Naive thymus-derived CD4-positive, alpha-beta T cell (primary cell): Measurements from ENCODE around the gene ICAM5. TPM values are rescaled to one million over a fixed set of nuclear protein-coding genes. Genes with fewer than 3 reads are reported as not detected.
"Not testable (repeated sequence)": the region's sequence is repeated elsewhere in the genome, so short reads cannot be mapped to it uniquely, and the experiment has no call there.

ENCODE experiments used
- ATAC-seq: fragments of 150-1000 bp; cut with Tn5 transposase; 2 replicates; pipeline ENCODE4 v1.10.0; 2021; ENCODE audit warnings: mild to moderate bottlenecking, moderate library complexity
- CTCF ChIA-PET: fragments of 350-600 bp; sonication (Branson Sonifier 250); formaldehyde crosslinking; loops from one replicate; lab custom pipeline; 2021; ENCODE audit warnings: antibody characterized with exemption; lab: Charles Lee
- POLR2A ChIA-PET: fragments of 350-600 bp; sonication (Branson Sonifier 250); formaldehyde crosslinking; loops from one replicate; lab custom pipeline; 2021; ENCODE audit warnings: antibody characterized with exemption, inconsistent platforms; lab: Charles Lee
- DNase-seq, 9 donors: peaks; one replicate each; pipeline versions ENCODE4 v3.0.0 to v3.0.0-alpha.2; 2020 to 2022; ENCODE audit warnings: mixed read lengths in 1 of 9
- H3K27ac ChIP-seq: one replicate; pipeline ENCODE4 v1.7.0; 2013; ENCODE audit warnings: mild to moderate bottlenecking, low read depth, low read length, moderate library complexity
- H3K27me3 ChIP-seq, 2 donors: one replicate each; pipeline ENCODE4 v1.7.0; 2013; ENCODE audit warnings: low read length in 2 of 2, mild to moderate bottlenecking in 2 of 2, moderate library complexity in 2 of 2; ENCODE audit not compliant: control insufficient read depth in 2 of 2, insufficient read depth in 2 of 2
- H3K36me3 ChIP-seq, 3 experiments: 1 replicate in 2 of 3; 2 replicates in 1 of 3; pipeline ENCODE4 v1.7.0; 2013; ENCODE audit warnings: low read length in 3 of 3, mild to moderate bottlenecking in 3 of 3, moderate library complexity in 1 of 3; ENCODE audit not compliant: insufficient read depth in 3 of 3, control insufficient read depth in 2 of 3
- H3K4me1 ChIP-seq, 2 donors: one replicate each; pipeline ENCODE4 v1.7.0; 2013; ENCODE audit warnings: low read length in 2 of 2, mild to moderate bottlenecking in 2 of 2, moderate library complexity in 1 of 2; ENCODE audit not compliant: control insufficient read depth in 2 of 2, insufficient read depth in 2 of 2
- H3K4me3 ChIP-seq: 2 replicates; pipeline ENCODE4 v1.7.0; 2013; ENCODE audit warnings: mild to moderate bottlenecking, low read length
- H3K9me3 ChIP-seq, 3 experiments: 1 replicate in 2 of 3; 2 replicates in 1 of 3; pipeline ENCODE4 v1.7.0; 2013; ENCODE audit warnings: low read length in 3 of 3; ENCODE audit not compliant: control insufficient read depth in 2 of 3
- H3K27ac Mint-ChIP-seq, 9 donors: one replicate each; pipeline ENCODE4 v1.8.0; 2020 to 2022; ENCODE audit warnings: mixed read lengths in 9 of 9, mild to moderate bottlenecking in 8 of 9, moderate library complexity in 5 of 9, inconsistent platforms in 2 of 9
- H3K27me3 Mint-ChIP-seq, 5 donors: one replicate each; pipeline ENCODE4 v1.8.0; 2021 to 2022; ENCODE audit warnings: mixed read lengths in 5 of 5, mild to moderate bottlenecking in 1 of 5
- H3K36me3 Mint-ChIP-seq, 5 donors: one replicate each; pipeline ENCODE4 v1.8.0; 2020 to 2022; ENCODE audit warnings: mixed read lengths in 5 of 5, mild to moderate bottlenecking in 3 of 5, inconsistent platforms in 1 of 5
- H3K4me1 Mint-ChIP-seq, 7 donors: one replicate each; pipeline ENCODE4 v1.8.0; 2020 to 2022; ENCODE audit warnings: mixed read lengths in 7 of 7, mild to moderate bottlenecking in 3 of 7, inconsistent platforms in 1 of 7
- H3K4me3 Mint-ChIP-seq, 10 donors: one replicate each; pipeline ENCODE4 v1.8.0; 2020 to 2022; ENCODE audit warnings: mild to moderate bottlenecking in 10 of 10, mixed read lengths in 10 of 10, moderate library complexity in 6 of 10, inconsistent platforms in 2 of 10
- H3K9me3 Mint-ChIP-seq, 11 donors: one replicate each; pipeline ENCODE4 v1.8.0; 2020 to 2022; ENCODE audit warnings: mixed read lengths in 11 of 11, mild to moderate bottlenecking in 4 of 11, inconsistent platforms in 1 of 11, moderate library complexity in 1 of 11
- intact Hi-C, 2 donors: fragments of 100-400 bp; cut with micrococcal nuclease; formaldehyde crosslinking; loops; one replicate each; pipeline ENCODE4 v1.15.1; 2023
- polyA plus RNA-seq, 2 donors: library from polyadenylated mRNA; unstranded; fragments of 300-500 nt; fragmentation: Illumina TruSeq; gene quantifications; one replicate each; pipeline ENCODE4 v1.2.3, GENCODE V29; 2021
- total RNA-seq, 6 experiments: library from RNA in 5 of 6; stranded (reverse) in 5 of 6; gene quantifications; 1 replicate in 5 of 6; 2 replicates in 1 of 6; pipeline ENCODE4 v1.2.3 and lab custom pipeline; 2021 to 2026

ICAM5 gene
- 1 to 10 TPM in 1 of 5 experiments, under 1 TPM in 2, not detected in 2; 0.46 to 2.4 (median 0.48) TPM for total RNA-seq
- polyA plus RNA-seq: not detected
- total RNA-seq (lab: John Stamatoyannopoulos, UW): not detected

- no peak for ATAC-seq
- H3K27ac Mint-ChIP-seq: peak within 1 kb of the TSS in 4 of 9 donors; percentile 14 to 69 (median 30)
- ChIA-PET CTCF (interaction anchor here (1.0 to 1.1 kb wide), 2 partner anchors 23 to 27 kb away, joined by 3 read pairs; no protein-coding TSS in a partner anchor), POLR2A (interaction anchor here (0.9 to 5.3 kb wide), 4 partner anchors 19 to 96 kb away, joined by 3 to 28 read pairs (median 4); partner anchors contain the start of genes FDX2 and ICAM1)
- Histone ChIP-seq H3K4me1 (peaks cover 50 to 69% of the 10 kb centered on the region in 2 donors), H3K4me3 (peak within 1 kb of the TSS; percentile 57), H3K27ac (no peak within 1 kb of the TSS), H3K27me3 (peaks cover 8 to 56% of the 10 kb centered on the region in 2 donors), H3K9me3 (no peaks in the 10 kb centered on the region), H3K36me3 (peaks cover 0 to 11% (median 0%) of the 10 kb centered on the region in 3 experiments)
- peaks cover 37 to 68% (median 46%) of the 10 kb centered on the region in 5 donors for H3K27me3 Mint-ChIP-seq
- peaks cover 6 to 24% (median 10%) of the 10 kb centered on the region in 5 donors for H3K36me3 Mint-ChIP-seq
- H3K9me3 Mint-ChIP-seq: peaks cover 0 to 4% (median 0%) of the 10 kb centered on the region in 11 donors
- peak within 1 kb of the TSS; percentile 70 to 87 (median 81) for H3K4me3 Mint-ChIP-seq
- intact Hi-C loops: loop anchor here (1.0 to 5.0 kb wide), 5 partner anchors 19 to 222 kb away; partner anchors contain the start of genes ICAM1 (in 1 of the 2) and RAVER1 (in 1 of the 2)
- DNase-seq: peak in 2 of 9 donors; percentile 22 to 57
- peaks cover 43 to 79% (median 66%) of the 10 kb centered on the region in 7 donors for H3K4me1 Mint-ChIP-seq
These were observed at the start of gene ICAM5 for GRCh38 chr19:10289836-10290356. TSS of gene ICAM5 (plus strand) at chr19:10289952. CDS start at chr19:10290044, 92 bp downstream.

- H3K9me3 ChIP-seq, H3K4me1 ChIP-seq, H3K4me1 Mint-ChIP-seq, H3K27ac ChIP-seq, DNase-seq, H3K27me3 Mint-ChIP-seq, H3K36me3 ChIP-seq, H3K4me3 Mint-ChIP-seq, H3K27ac Mint-ChIP-seq, H3K4me3 ChIP-seq, H3K36me3 Mint-ChIP-seq, H3K9me3 Mint-ChIP-seq, H3K27me3 ChIP-seq, POLR2A ChIA-PET, intact Hi-C loops, ATAC-seq: not testable (repeated sequence)
- CTCF ChIA-PET: interaction anchor here (0.6 kb wide), 1 partner anchor 8 kb away, joined by 4 read pairs; no protein-coding TSS in a partner anchor
These were observed 47.8 kb upstream of the ICAM5 start for GRCh38 chr19:10241826-10242449.

GRCh38 chr19:10243606-10244005 is 46.1 kb upstream of the ICAM5 start:
- DNase-seq (no peak), ATAC-seq (no peak)
- Mint-ChIP-seq H3K4me1 (peaks cover 0 to 5% (median 0%) of the 10 kb centered on the region in 7 donors), H3K4me3 (no peak overlapping the region), H3K36me3 (no peaks in the 10 kb centered on the region), H3K9me3 (no peaks in the 10 kb centered on the region), H3K27me3 (no peaks in the 10 kb centered on the region), H3K27ac (no peak overlapping the region)
- H3K36me3 ChIP-seq: no peaks in the 10 kb centered on the region
- intact Hi-C loops: no loop called here
- CTCF ChIA-PET: no interaction called here
- no peaks in the 10 kb centered on the region for H3K9me3 ChIP-seq
- H3K27ac ChIP-seq: no peak overlapping the region
- POLR2A ChIA-PET: no interaction called here
- no peaks in the 10 kb centered on the region for H3K27me3 ChIP-seq
- no peaks in the 10 kb centered on the region for H3K4me1 ChIP-seq
- H3K4me3 ChIP-seq: no peak overlapping the region

DNA sequence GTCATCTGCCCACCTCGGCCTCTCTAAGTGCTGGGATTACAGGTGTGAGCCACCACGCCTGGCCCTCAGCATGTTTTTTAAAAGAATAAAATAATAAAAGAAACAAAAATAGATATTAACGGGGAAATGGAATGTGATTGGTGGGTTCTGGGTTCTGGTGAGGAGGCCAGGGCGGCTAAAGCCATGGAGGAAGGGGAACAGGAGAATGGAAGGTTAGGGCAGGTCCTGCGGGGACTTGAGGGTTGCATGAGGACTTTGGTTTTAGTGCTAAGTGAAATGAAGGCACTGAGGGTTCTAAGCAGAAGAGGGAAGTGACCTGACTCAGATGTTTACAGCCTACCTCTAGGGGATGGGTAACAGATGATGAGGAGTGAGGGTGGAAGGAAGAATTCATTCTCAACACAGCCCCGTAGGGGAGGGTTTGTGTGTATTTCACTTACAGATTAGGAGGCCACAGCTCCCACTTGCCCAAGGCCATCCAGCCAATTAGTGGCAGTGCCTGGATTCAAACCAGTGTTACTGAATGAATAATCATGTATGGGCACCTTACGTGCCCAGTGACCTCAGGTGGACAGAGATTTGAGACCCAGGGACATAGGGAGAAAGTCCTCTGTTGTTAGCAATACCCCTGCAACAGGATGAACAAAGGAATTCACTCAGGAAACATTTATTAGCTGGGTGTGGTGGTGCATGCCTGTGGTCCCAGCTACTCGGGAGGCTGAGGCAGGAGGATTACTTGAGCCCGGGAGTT is 44.4 kb upstream of the ICAM5 start:
- ATAC-seq: no peak
- CTCF ChIA-PET: interaction anchor here (0.6 to 0.8 kb wide), 2 partner anchors 20 to 50 kb away, joined by 3 read pairs; no protein-coding TSS in a partner anchor
- H3K4me1 ChIP-seq: no peaks in the 10 kb centered on the region
- no peak overlapping the region for H3K4me3 ChIP-seq
- H3K36me3 ChIP-seq: no peaks in the 10 kb centered on the region
- H3K27me3 ChIP-seq: no peaks in the 10 kb centered on the region
- no peaks in the 10 kb centered on the region for H3K9me3 ChIP-seq
- Mint-ChIP-seq H3K36me3 (no peaks in the 10 kb centered on the region), H3K27me3 (no peaks in the 10 kb centered on the region), H3K9me3 (no peaks in the 10 kb centered on the region), H3K4me1 (peaks cover 0 to 6% (median 4%) of the 10 kb centered on the region in 7 donors), H3K27ac (peak overlapping the region in 1 of 9 donors; percentile 45), H3K4me3 (no peak overlapping the region)
- POLR2A ChIA-PET: interaction anchor here (1.0 to 1.2 kb wide), 2 partner anchors 9 to 63 kb away, joined by 3 read pairs; no protein-coding TSS in a partner anchor
- no peak for DNase-seq
- intact Hi-C loops: no loop called here
- no peak overlapping the region for H3K27ac ChIP-seq

DNA sequence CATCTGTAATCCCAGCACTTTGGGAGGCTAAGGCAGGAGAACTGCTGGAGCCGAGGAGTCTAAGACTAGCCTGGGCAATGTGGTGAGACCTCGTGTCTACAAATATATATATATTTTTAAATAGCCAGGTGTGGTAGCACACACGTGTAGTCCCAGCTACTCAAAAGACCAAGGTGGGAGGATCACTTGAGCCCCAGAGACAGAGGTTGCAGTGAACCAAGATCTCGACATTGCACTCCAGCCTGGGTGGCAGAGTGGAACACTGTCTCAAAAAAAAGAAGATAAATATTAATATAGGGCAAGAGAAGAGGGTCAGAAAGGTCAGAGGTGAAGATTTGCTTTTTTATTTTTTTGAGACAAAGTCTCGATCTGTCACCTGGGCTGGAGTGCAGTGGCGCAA is 43.2 kb upstream of the ICAM5 start:
- ATAC-seq (no peak), DNase-seq (no peak)
- Histone ChIP-seq H3K4me3 (no peak overlapping the region), H3K36me3 (no peaks in the 10 kb centered on the region), H3K27ac (no peak overlapping the region), H3K9me3 (no peaks in the 10 kb centered on the region), H3K27me3 (no peaks in the 10 kb centered on the region), H3K4me1 (peaks cover 0 to 4% of the 10 kb centered on the region in 2 donors)
- Mint-ChIP-seq H3K36me3 (no peaks in the 10 kb centered on the region), H3K4me1 (peaks cover 0 to 11% (median 4%) of the 10 kb centered on the region in 7 donors), H3K27me3 (no peaks in the 10 kb centered on the region), H3K4me3 (no peak overlapping the region), H3K27ac (no peak overlapping the region), H3K9me3 (no peaks in the 10 kb centered on the region)
- CTCF ChIA-PET: interaction anchor here (0.6 to 0.8 kb wide), 4 partner anchors 10 to 316 kb away, joined by 3 to 4 read pairs (median 4); no protein-coding TSS in a partner anchor
- intact Hi-C loops: no loop called here
- POLR2A ChIA-PET: interaction anchor here (1.2 kb wide), 1 partner anchor 11 kb away, joined by 3 read pairs; no protein-coding TSS in a partner anchor
